CD14-positive monocyte (primary cell): ENCODE results near the gene TSPAN32. TPM values are rescaled to one million over a fixed set of nuclear protein-coding genes. Genes with fewer than 3 reads are reported as not detected.

Source experiments
- DNase-seq, 3 donors: peaks; one replicate each; pipeline ENCODE4 v3.0.0-alpha.2; 2011 to 2022
- H2AFZ ChIP-seq: 2 replicates; pipeline ENCODE4 v1.6.0; 2012; ENCODE audit warnings: mild to moderate bottlenecking, low read depth, low read length, inconsistent platforms; ENCODE audit not compliant: insufficient read depth, poor library complexity, severe bottlenecking
- H3K27ac ChIP-seq, 2 donors: 1 replicate in 1 of 2; 2 replicates in 1 of 2; pipeline ENCODE4 v1.5.1; 2012 to 2013; ENCODE audit warnings: low read length in 2 of 2, control low read depth in 1 of 2, inconsistent platforms in 1 of 2, low read depth in 1 of 2, mild to moderate bottlenecking in 1 of 2
- H3K27me3 ChIP-seq, 2 donors: one replicate each; pipeline versions ENCODE4 v1.6.0 to v1.6.1; 2011 to 2013; ENCODE audit warnings: low read length in 2 of 2; ENCODE audit not compliant: control insufficient read depth in 2 of 2, insufficient read depth in 2 of 2
- H3K36me3 ChIP-seq, 2 donors: replicated peaks in 1 of 2; 1 replicate in 1 of 2; 2 replicates in 1 of 2; pipeline versions ENCODE4 v1.5.1 to v1.6.1; 2012 to 2013; ENCODE audit warnings: low read length in 2 of 2, control low read depth in 1 of 2, inconsistent platforms in 1 of 2, mild to moderate bottlenecking in 1 of 2; ENCODE audit not compliant: insufficient read depth in 2 of 2, control insufficient read depth in 1 of 2
- H3K4me1 ChIP-seq, 2 donors: 1 replicate in 1 of 2; 2 replicates in 1 of 2; pipeline versions ENCODE4 v1.5.1 to v1.6.1; 2012 to 2013; ENCODE audit warnings: low read length in 2 of 2, control low read depth in 1 of 2, inconsistent platforms in 1 of 2, mild to moderate bottlenecking in 1 of 2, moderate library complexity in 1 of 2; ENCODE audit not compliant: insufficient read depth in 2 of 2, control insufficient read depth in 1 of 2
- H3K4me2 ChIP-seq: replicated peaks from 2 replicates; pipeline ENCODE3; 2012; ENCODE audit warnings: low read length, moderate library complexity, mild to moderate bottlenecking; ENCODE audit not compliant: poor library complexity, severe bottlenecking; ENCODE audit errors: extremely low read depth
- H3K4me3 ChIP-seq, 3 experiments: fragments of 200-600 bp in 1 of 3; sonication (generic) in 1 of 3; replicated peaks in 1 of 3; 1 replicate in 2 of 3; 2 replicates in 1 of 3; pipeline ENCODE4 v1.5.1; 2011 to 2013; ENCODE audit warnings: low read length in 3 of 3, mild to moderate bottlenecking in 3 of 3, control low read depth in 2 of 3, low read depth in 2 of 3, inconsistent platforms in 1 of 3, moderate library complexity in 1 of 3
- H3K79me2 ChIP-seq: 2 replicates; pipeline ENCODE4 v1.6.0; 2012; ENCODE audit warnings: mild to moderate bottlenecking, control low read depth, inconsistent platforms, low read length, moderate library complexity; ENCODE audit not compliant: insufficient read depth
- H3K9ac ChIP-seq: 2 replicates; pipeline ENCODE4 v1.6.0; 2017; ENCODE audit warnings: low read length, mild to moderate bottlenecking; ENCODE audit not compliant: insufficient read depth, poor library complexity, severe bottlenecking
- H3K9me3 ChIP-seq, 2 donors: replicated peaks in 1 of 2; 1 replicate in 1 of 2; 2 replicates in 1 of 2; pipeline versions ENCODE4 v1.5.1 to v1.6.1; 2012 to 2013; ENCODE audit warnings: low read length in 2 of 2, control low read depth in 1 of 2; ENCODE audit not compliant: control insufficient read depth in 1 of 2, insufficient read depth in 1 of 2
- H4K20me1 ChIP-seq: 2 replicates; pipeline ENCODE4 v1.6.0; 2012; ENCODE audit warnings: mild to moderate bottlenecking, low read length, control low read depth, moderate library complexity; ENCODE audit not compliant: insufficient read depth
- H3K27ac Mint-ChIP-seq, 7 donors: one replicate each; pipeline ENCODE4 v1.8.0; 2020; ENCODE audit warnings: mild to moderate bottlenecking in 7 of 7, mixed read lengths in 7 of 7, moderate library complexity in 6 of 7, inconsistent platforms in 2 of 7
- H3K27me3 Mint-ChIP-seq, 3 donors: one replicate each; pipeline ENCODE4 v1.8.0; 2021 to 2022; ENCODE audit warnings: low read depth in 3 of 3, mild to moderate bottlenecking in 3 of 3, mixed read lengths in 3 of 3, moderate library complexity in 3 of 3, inconsistent platforms in 1 of 3
- H3K36me3 Mint-ChIP-seq, 2 donors: one replicate each; pipeline ENCODE4 v1.8.0; 2020; ENCODE audit warnings: mixed read lengths in 2 of 2, inconsistent platforms in 1 of 2, mild to moderate bottlenecking in 1 of 2
- H3K4me1 Mint-ChIP-seq: one replicate; pipeline ENCODE4 v1.8.0; 2020; ENCODE audit warnings: mild to moderate bottlenecking, mixed read lengths
- H3K4me3 Mint-ChIP-seq, 2 donors: one replicate each; pipeline ENCODE4 v1.8.0; 2020; ENCODE audit warnings: mild to moderate bottlenecking in 2 of 2, mixed read lengths in 2 of 2, moderate library complexity in 1 of 2
- H3K9me3 Mint-ChIP-seq, 7 donors: one replicate each; pipeline ENCODE4 v1.8.0; 2020 to 2022; ENCODE audit warnings: mixed read lengths in 7 of 7, mild to moderate bottlenecking in 6 of 7, moderate library complexity in 6 of 7, inconsistent platforms in 2 of 7
- WGBS: methylation state at CpG from one replicate; pipeline ENCODE4 v1.1.5; 2013; ENCODE audit warnings: missing lambda C conversion rate; ENCODE audit not compliant: insufficient coverage; 5-methylcytosine and 5-hydroxymethylcytosine counted together
- intact Hi-C, 2 donors: fragments of 100-400 bp; cut with micrococcal nuclease; formaldehyde crosslinking; loops; one replicate each; pipeline versions ENCODE4 v1.15.0 to v1.15.1; 2023
- polyA plus RNA-seq, 3 donors: library from polyadenylated mRNA; depleted of rRNA in 1 of 3; unstranded in 2 of 3; stranded (reverse) in 1 of 3; fragments of 300-500 nt in 2 of 3; fragments of >200 nt in 1 of 3; fragmentation: Illumina TruSeq in 2 of 3; gene quantifications; 1 replicate in 2 of 3; 2 replicates in 1 of 3; pipeline ENCODE4 v1.2.3, GENCODE V29; 2012 to 2021
- TF ChIP-seq, protein P1 (sequence below): fragments of 200-600 bp; IDR thresholded peaks from one replicate; pipeline ENCODE4 v1.8.0; 2022; ENCODE audit warnings: antibody characterized with exemption, mild to moderate bottlenecking

Gene TSPAN32
- polyA plus RNA-seq, 3 donors: 34.8 to 136 (median 82.5) TPM

DNA sequence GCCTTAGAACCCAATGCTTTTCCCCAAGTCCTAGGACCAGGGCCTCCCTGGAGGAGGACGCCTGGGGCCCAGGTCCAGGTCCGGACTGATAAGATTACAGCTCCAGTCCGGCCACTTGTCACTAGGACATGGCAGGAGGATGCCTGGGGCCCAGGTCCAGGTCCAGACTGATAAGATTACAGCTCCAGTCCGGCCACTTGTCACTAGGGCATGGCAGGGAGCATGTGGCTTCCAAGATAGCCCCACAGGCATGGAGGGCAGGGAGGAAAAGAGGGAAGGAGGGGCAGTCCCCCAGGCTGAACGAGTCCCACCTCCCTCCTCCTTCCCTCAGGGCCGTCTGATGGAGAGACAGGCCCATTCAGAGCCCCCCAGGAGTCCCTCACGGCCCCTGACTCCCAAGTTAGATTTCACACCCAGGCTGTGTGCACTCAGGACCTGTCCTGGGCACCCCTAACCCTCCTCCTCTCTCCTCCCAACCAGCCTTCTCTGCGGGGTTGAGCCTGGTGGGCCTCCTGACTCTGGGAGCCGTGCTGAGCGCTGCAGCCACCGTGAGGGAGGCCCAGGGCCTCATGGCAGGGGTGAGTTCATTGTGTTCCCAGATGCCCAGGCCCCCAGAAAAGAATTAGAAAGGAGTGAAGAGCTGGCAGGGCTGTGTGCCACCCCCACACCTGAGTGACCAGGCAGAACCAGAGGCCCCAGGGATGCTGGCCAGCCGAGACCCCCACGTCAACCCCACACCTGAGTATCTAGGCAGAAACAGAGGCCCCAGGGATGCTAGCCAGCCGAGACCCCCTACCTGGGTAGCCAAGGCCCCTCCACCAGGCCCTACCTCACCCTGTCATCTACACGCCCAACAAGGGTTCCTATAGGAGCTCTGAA lies 2.1 kb downstream of the TSPAN32 start:
- peaks cover 11 to 26% of the 10 kb centered on the region in 2 donors for H3K36me3 Mint-ChIP-seq
- Histone ChIP-seq H3K4me3 (peak overlapping the region; percentile 42 to 86 (median 76)), H3K27me3 (no peaks in the 10 kb centered on the region), H3K9ac (peak overlapping the region; percentile 72), H3K27ac (peak overlapping the region; percentile 87 to 91), H2AFZ (no peak overlapping the region), H3K79me2 (peaks cover 85% of the 10 kb centered on the region), H3K36me3 (peaks cover 6 to 7% of the 10 kb centered on the region in 2 donors), H3K9me3 (no peaks in the 10 kb centered on the region), H3K4me2 (peak overlapping the region; percentile 99), H4K20me1 (peaks cover 59% of the 10 kb centered on the region), H3K4me1 (peaks cover 70 to 82% of the 10 kb centered on the region in 2 donors)
- peak overlapping the region in 6 of 7 donors; percentile 87 to 96 (median 94) for H3K27ac Mint-ChIP-seq
- DNase-seq: peak in 1 of 3 donors; percentile 5
- H3K4me3 Mint-ChIP-seq: peak overlapping the region; percentile 88 to 96
- TF ChIP-seq, protein P1, sequence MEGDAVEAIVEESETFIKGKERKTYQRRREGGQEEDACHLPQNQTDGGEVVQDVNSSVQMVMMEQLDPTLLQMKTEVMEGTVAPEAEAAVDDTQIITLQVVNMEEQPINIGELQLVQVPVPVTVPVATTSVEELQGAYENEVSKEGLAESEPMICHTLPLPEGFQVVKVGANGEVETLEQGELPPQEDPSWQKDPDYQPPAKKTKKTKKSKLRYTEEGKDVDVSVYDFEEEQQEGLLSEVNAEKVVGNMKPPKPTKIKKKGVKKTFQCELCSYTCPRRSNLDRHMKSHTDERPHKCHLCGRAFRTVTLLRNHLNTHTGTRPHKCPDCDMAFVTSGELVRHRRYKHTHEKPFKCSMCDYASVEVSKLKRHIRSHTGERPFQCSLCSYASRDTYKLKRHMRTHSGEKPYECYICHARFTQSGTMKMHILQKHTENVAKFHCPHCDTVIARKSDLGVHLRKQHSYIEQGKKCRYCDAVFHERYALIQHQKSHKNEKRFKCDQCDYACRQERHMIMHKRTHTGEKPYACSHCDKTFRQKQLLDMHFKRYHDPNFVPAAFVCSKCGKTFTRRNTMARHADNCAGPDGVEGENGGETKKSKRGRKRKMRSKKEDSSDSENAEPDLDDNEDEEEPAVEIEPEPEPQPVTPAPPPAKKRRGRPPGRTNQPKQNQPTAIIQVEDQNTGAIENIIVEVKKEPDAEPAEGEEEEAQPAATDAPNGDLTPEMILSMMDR: no peak
- 49% methylated on average over 7 of the region's 15 CpGs for WGBS
- peaks cover 65% of the 10 kb centered on the region for H3K4me1 Mint-ChIP-seq
- intact Hi-C loops: loop anchor here (2.0 to 10.0 kb wide), 5 partner anchors 37 to 581 kb away; partner anchors contain the start of gene CDKN1C (in 1 of the 2)
- no peaks in the 10 kb centered on the region for H3K9me3 Mint-ChIP-seq
- peaks cover 0 to 2% (median 0%) of the 10 kb centered on the region in 3 donors for H3K27me3 Mint-ChIP-seq

GRCh38 chr11:2304506-2305139 lies 2.8 kb downstream of the TSPAN32 start:
- no peaks in the 10 kb centered on the region for H3K27me3 ChIP-seq
- peak overlapping the region in 3 of 7 donors; percentile 14 to 84 (median 41) for H3K27ac Mint-ChIP-seq
- H3K4me1 Mint-ChIP-seq: peaks cover 58% of the 10 kb centered on the region
- intact Hi-C loops: loop anchor here (2.0 to 10.0 kb wide), 4 partner anchors 37 to 580 kb away; partner anchors contain the start of gene CDKN1C (in 1 of the 2)
- peaks cover 8 to 19% of the 10 kb centered on the region in 2 donors for H3K36me3 Mint-ChIP-seq
- peak overlapping the region in 1 of 3 experiments; percentile 86 for H3K4me3 ChIP-seq
- peaks cover 0 to 2% (median 0%) of the 10 kb centered on the region in 3 donors for H3K27me3 Mint-ChIP-seq
- TF ChIP-seq, protein P1: no peak
- 79% methylated on average over 11 of the region's 14 CpGs for WGBS
- peak overlapping the region in 1 of 2 donors; percentile 91 for H3K27ac ChIP-seq
- peaks cover 62 to 74% of the 10 kb centered on the region in 2 donors for H3K4me1 ChIP-seq
- no peak for DNase-seq
- H3K9ac ChIP-seq: peak overlapping the region; percentile 33
- H4K20me1 ChIP-seq: peaks cover 59% of the 10 kb centered on the region
- H3K9me3 Mint-ChIP-seq: no peaks in the 10 kb centered on the region
- H3K4me2 ChIP-seq: peak overlapping the region; percentile 99
- no peak overlapping the region for H2AFZ ChIP-seq
- no peaks in the 10 kb centered on the region for H3K36me3 ChIP-seq
- H3K79me2 ChIP-seq: peaks cover 77% of the 10 kb centered on the region
- H3K4me3 Mint-ChIP-seq: peak overlapping the region in 1 of 2 donors; percentile 96
- H3K9me3 ChIP-seq: no peaks in the 10 kb centered on the region
